PC-3 (cell line): ENCODE measurements around the gene LIN37. TPM values are rescaled to one million over a fixed set of nuclear protein-coding genes. Genes with fewer than 3 reads are reported as not detected.
"Not testable (repeated sequence)": the region's sequence is repeated elsewhere in the genome, so short reads cannot be mapped to it uniquely, and the experiment has no call there.

Experiments used
- ATAC-seq: fragments of 200-7000 bp; cut with Tn5 transposase; 2 replicates; pipeline ENCODE4 v1.9.1; 2020; ENCODE audit warnings: mild to moderate bottlenecking, moderate library complexity
- BruUV-seq: library from RNA; stranded (reverse); fragments of 400-500 nt; replicated peaks from 2 replicates; lab custom pipeline; 2021; lab: Mats Ljungman, UMichigan
- CTCF ChIA-PET: fragments of 300-600 bp; sonication (Branson Sonifier 250); formaldehyde crosslinking; loops from one replicate; lab custom pipeline; 2022; ENCODE audit warnings: antibody characterized with exemption; lab: Charles Lee
- POLR2A ChIA-PET: fragments of 300-600 bp; sonication (Branson Sonifier 250); formaldehyde crosslinking; loops from one replicate; lab custom pipeline; 2022; ENCODE audit warnings: antibody characterized with exemption; ENCODE audit not compliant: unreplicated experiment; lab: Charles Lee
- DNase-seq: peaks from one replicate; pipeline ENCODE4 v3.0.0-alpha.2; 2015
- H2AFZ ChIP-seq: fragments of 300-600 bp; sonication (generic); 2 replicates; pipeline ENCODE4 v1.6.0; 2016; ENCODE audit warnings: antibody characterized with exemption, low read length
- H3F3A ChIP-seq: fragments of 300-600 bp; sonication (generic); one replicate; pipeline ENCODE4 v1.6.0; 2017; ENCODE audit warnings: antibody characterized with exemption, low read length, control low read depth, mild to moderate bottlenecking; ENCODE audit not compliant: unreplicated experiment
- H3K27ac ChIP-seq: fragments of 300-600 bp; sonication (generic); 2 replicates; pipeline ENCODE4 v1.5.1; 2016; ENCODE audit warnings: mild to moderate bottlenecking, low read length
- H3K27me3 ChIP-seq: fragments of 300-600 bp; sonication (generic); 2 replicates; pipeline ENCODE4 v1.6.1; 2016; ENCODE audit warnings: low read length, mixed read lengths
- H3K36me3 ChIP-seq: fragments of 300-600 bp; sonication (generic); 2 replicates; pipeline ENCODE4 v1.6.1; 2016; ENCODE audit warnings: low read depth, mixed run types, low read length, mixed read lengths
- H3K4me1 ChIP-seq: fragments of 300-600 bp; sonication (generic); 2 replicates; pipeline ENCODE4 v1.5.1; 2016; ENCODE audit warnings: low read length; ENCODE audit not compliant: insufficient read depth
- H3K4me2 ChIP-seq: fragments of 300-600 bp; sonication (generic); 2 replicates; pipeline ENCODE4 v1.6.0; 2016; ENCODE audit warnings: low read length
- H3K4me3 ChIP-seq: fragments of 300-600 bp; sonication (generic); 2 replicates; pipeline ENCODE4 v1.5.1; 2016; ENCODE audit warnings: mild to moderate bottlenecking, low read length, mixed read lengths
- H3K79me2 ChIP-seq: fragments of 300-600 bp; sonication (generic); 2 replicates; pipeline ENCODE4 v1.6.1; 2017; ENCODE audit warnings: low read length, mixed read lengths
- H3K9ac ChIP-seq: fragments of 300-600 bp; sonication (generic); 2 replicates; pipeline ENCODE4 v1.6.0; 2016; ENCODE audit warnings: mild to moderate bottlenecking, low read length
- H3K9me2 ChIP-seq: fragments of 300-600 bp; sonication (generic); replicated peaks from 2 replicates; pipeline ENCODE4 v1.6.1; 2016; ENCODE audit warnings: mixed run types, low read length, mixed read lengths
- H3K9me3 ChIP-seq: fragments of 300-600 bp; sonication (generic); 2 replicates; pipeline ENCODE4 v1.6.1; 2016; ENCODE audit warnings: low read length, mixed read lengths
- H4K20me1 ChIP-seq: fragments of 300-600 bp; sonication (generic); 2 replicates; pipeline ENCODE4 v1.6.1; 2016; ENCODE audit warnings: low read length, mixed read lengths
- EZH2 ChIP-seq: fragments of 300-600 bp; sonication (generic); IDR thresholded peaks from one replicate; pipeline ENCODE4 v1.6.1; 2017; ENCODE audit warnings: antibody characterized with exemption, mild to moderate bottlenecking, low read length; ENCODE audit not compliant: unreplicated experiment
- EZH2phosphoT487 ChIP-seq: fragments of 300-600 bp; sonication (generic); IDR thresholded peaks from 2 replicates; pipeline ENCODE4 v1.6.1; 2018; ENCODE audit warnings: mild to moderate bottlenecking, antibody characterized with exemption, low read length, borderline replicate concordance
- intact Hi-C: fragments of 100-400 bp; cut with micrococcal nuclease; formaldehyde crosslinking; loops from 2 replicates; pipeline ENCODE4 v1.9.0; 2023
- total RNA-seq: library from RNA; depleted of rRNA; stranded (reverse); fragments of >200 nt; gene quantifications from 2 replicates; pipeline ENCODE4 v1.2.3, GENCODE V29; 2014
- TF ChIP-seq, protein P1 (sequence below): fragments of 300-600 bp; sonication (generic); conservative IDR thresholded peaks from 2 replicates; pipeline ENCODE4 v1.5.1; 2017; ENCODE audit warnings: antibody characterized with exemption, low read depth, mild to moderate bottlenecking, low read length

LIN37 gene
- total RNA-seq, 1 experiment from 2014 or later: 8.2 TPM

DNA sequence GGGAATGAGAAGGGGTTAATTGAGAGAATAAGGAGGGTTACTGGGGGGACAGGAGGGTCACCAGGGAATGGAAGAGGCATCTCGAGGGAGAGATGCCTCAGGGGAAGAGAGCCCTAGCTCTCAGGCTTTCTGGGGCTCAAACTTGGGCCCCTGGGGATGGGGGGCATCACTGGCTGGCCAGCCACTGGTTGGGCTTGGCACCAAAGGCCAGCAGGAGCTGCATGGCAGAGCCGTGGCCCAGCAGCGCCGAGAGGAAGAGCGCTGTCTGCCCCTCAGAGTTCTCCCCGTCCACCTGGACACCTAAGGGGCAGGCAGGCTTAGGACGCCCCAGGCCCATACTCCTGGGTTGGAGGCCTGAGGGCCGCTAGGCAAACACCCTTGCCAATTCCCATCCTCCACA is 44.5 kb downstream of the LIN37 start:
- Histone ChIP-seq H4K20me1 (no peaks in the 10 kb centered on the region), H3K9ac (no peak overlapping the region), H3K9me2 (no peaks in the 10 kb centered on the region), H3K4me3 (no peak overlapping the region), H3K79me2 (no peaks in the 10 kb centered on the region), H3K4me1 (no peaks in the 10 kb centered on the region), H3K4me2 (no peak overlapping the region), H2AFZ (no peak overlapping the region), H3K27ac (no peak overlapping the region), H3F3A (no peaks in the 10 kb centered on the region), H3K27me3 (no peaks in the 10 kb centered on the region), H3K9me3 (no peaks in the 10 kb centered on the region), H3K36me3 (no peaks in the 10 kb centered on the region)
- DNase-seq (no peak), ATAC-seq (no peak)
- intact Hi-C loops: no loop called here
- CTCF ChIA-PET: no interaction called here
- no TSS peak for BruUV-seq
- POLR2A ChIA-PET: no interaction called here
- TF ChIP-seq EZH2phosphoT487: no peak
- TF ChIP-seq, protein P1, sequence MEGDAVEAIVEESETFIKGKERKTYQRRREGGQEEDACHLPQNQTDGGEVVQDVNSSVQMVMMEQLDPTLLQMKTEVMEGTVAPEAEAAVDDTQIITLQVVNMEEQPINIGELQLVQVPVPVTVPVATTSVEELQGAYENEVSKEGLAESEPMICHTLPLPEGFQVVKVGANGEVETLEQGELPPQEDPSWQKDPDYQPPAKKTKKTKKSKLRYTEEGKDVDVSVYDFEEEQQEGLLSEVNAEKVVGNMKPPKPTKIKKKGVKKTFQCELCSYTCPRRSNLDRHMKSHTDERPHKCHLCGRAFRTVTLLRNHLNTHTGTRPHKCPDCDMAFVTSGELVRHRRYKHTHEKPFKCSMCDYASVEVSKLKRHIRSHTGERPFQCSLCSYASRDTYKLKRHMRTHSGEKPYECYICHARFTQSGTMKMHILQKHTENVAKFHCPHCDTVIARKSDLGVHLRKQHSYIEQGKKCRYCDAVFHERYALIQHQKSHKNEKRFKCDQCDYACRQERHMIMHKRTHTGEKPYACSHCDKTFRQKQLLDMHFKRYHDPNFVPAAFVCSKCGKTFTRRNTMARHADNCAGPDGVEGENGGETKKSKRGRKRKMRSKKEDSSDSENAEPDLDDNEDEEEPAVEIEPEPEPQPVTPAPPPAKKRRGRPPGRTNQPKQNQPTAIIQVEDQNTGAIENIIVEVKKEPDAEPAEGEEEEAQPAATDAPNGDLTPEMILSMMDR: no peak
- TF ChIP-seq EZH2: no peak

DNA sequence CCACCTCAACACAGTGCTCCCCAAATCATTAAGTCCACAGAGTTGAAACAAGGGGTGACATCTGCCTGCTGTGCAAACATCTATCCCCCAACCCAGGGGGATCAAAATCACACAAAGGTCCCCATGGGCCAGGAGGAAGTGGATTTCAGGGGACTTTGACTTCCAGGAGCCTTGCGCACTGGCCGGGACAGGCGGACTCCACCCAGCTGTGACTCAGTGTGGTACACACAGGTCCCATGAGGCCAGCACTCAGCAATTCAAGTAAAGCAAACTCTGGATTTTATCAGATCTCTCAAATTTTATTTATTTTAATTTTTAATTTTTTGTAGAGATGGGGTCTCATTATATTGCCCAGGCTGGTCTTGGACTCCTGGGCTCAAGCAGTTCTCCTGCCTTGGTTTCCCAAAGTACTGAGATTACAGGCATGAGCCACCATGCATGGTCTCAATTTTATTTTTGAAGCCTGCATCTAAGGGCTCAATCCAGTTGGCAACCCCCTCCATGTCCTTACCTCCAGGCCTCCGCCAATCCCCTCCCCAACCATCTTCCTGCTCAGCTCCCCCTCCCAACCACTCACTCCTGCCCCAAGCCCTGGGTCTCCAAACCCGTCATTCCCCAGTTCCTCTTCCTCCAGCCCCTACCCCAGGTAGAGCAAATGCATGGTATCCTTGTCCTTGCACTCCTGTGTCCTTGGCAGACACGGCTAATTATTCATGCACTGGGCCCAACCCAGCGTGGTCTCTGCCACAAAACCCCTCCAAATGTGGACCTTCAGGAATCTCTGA is 45.2 kb downstream of the LIN37 start:
- Histone ChIP-seq H3K27me3 (no peaks in the 10 kb centered on the region), H3K9me3 (no peaks in the 10 kb centered on the region), H3K27ac (no peak overlapping the region), H3K4me3 (no peak overlapping the region), H4K20me1 (no peaks in the 10 kb centered on the region), H3K9me2 (no peaks in the 10 kb centered on the region), H3K36me3 (no peaks in the 10 kb centered on the region), H2AFZ (no peak overlapping the region), H3K9ac (no peak overlapping the region), H3K4me2 (no peak overlapping the region), H3F3A (no peaks in the 10 kb centered on the region), H3K4me1 (no peaks in the 10 kb centered on the region), H3K79me2 (no peaks in the 10 kb centered on the region)
- DNase-seq (peak; percentile 2), ATAC-seq (peak; percentile 54; the same call in 1 of the 2 replicates)
- intact Hi-C loops: no loop called here
- no peak for TF ChIP-seq EZH2
- TF ChIP-seq EZH2phosphoT487: no peak
- TF ChIP-seq, protein P1: no peak
- BruUV-seq: no TSS peak
- CTCF ChIA-PET: no interaction called here
- POLR2A ChIA-PET: no interaction called here

DNA sequence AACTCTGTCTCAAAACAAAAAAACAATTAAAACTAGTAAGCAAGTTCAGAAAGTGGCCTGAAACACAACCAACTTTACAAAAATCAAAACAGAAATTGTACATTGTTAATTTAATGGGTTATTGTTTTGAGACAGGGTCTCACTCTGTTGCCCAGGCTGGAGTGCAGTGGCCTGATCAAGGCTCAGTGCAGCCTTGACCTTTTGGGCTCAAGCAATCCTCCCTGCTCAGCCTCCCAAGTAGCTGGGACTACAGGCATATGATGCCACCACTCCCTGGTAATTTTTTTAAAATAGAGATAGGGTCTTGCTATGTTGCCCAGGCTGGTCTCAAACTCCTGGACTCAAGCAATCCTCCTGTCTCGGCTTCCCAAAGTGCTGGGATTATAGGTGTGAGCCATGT is 47.2 kb downstream of the LIN37 start:
- DNase-seq, ATAC-seq, H3K9me3 ChIP-seq, H3K9ac ChIP-seq, H3K4me2 ChIP-seq, CTCF ChIA-PET, H3K27ac ChIP-seq, H3K36me3 ChIP-seq, POLR2A ChIA-PET, H3K79me2 ChIP-seq, BruUV-seq, H3K4me3 ChIP-seq, H3K27me3 ChIP-seq, H3K9me2 ChIP-seq, intact Hi-C loops, H4K20me1 ChIP-seq, H2AFZ ChIP-seq, H3K4me1 ChIP-seq, H3F3A ChIP-seq: not testable (repeated sequence)
